K562 (cell line): Measurements from ENCODE around the gene FAM174C. TPM values are rescaled to one million over a fixed set of nuclear protein-coding genes. Genes with fewer than 3 reads are reported as not detected.

Source experiments
- ARID4B ChIP-seq: sonication (generic); formaldehyde crosslinking; IDR thresholded peaks from 2 replicates; pipeline ENCODE4 v1.8.0; 2022; ENCODE audit warnings: mild to moderate bottlenecking, missing genetic modification reagents
- BCOR ChIP-seq: fragments of 450-650 bp; IDR thresholded peaks from 2 replicates; pipeline ENCODE4 v1.6.1; 2016
- CCNT2 ChIP-seq: IDR thresholded peaks from 2 replicates; pipeline ENCODE4 v1.6.1; 2011; ENCODE audit warnings: borderline replicate concordance, low read depth, mild to moderate bottlenecking, moderate library complexity, mixed read lengths, low read length; ENCODE audit not compliant: insufficient read length; ENCODE audit errors: extremely low read depth
- ELF4 ChIP-seq: fragments of 450-650 bp; formaldehyde crosslinking; IDR thresholded peaks from 2 replicates; pipeline ENCODE4 v1.4.0; 2022; ENCODE audit warnings: missing genetic modification characterization
- ETV1 ChIP-seq: fragments of 450-650 bp; conservative IDR thresholded peaks from 2 replicates; pipeline ENCODE4 v1.6.1; 2016; ENCODE audit warnings: missing genetic modification characterization, control low read depth, low read depth, missing compliant biosample characterization
- HCFC1 ChIP-seq: IDR thresholded peaks from 2 replicates; pipeline ENCODE4 v1.6.1; 2012; ENCODE audit warnings: low read depth, low read length, improper control_type of control experiment
- KLF1 ChIP-seq: fragments of 450-650 bp; IDR thresholded peaks from 2 replicates; pipeline ENCODE4 v1.6.1; 2016; ENCODE audit warnings: missing genetic modification characterization, missing compliant biosample characterization
- LARP7 ChIP-seq: fragments of 450-650 bp; IDR thresholded peaks from 2 replicates; pipeline ENCODE4 v1.6.1; 2016
- NONO ChIP-seq, 2 experiments: fragments of 200-400 bp in 1 of 2; fragments of 450-650 bp in 1 of 2; formaldehyde crosslinking in 1 of 2; IDR thresholded peaks; 2 replicates each; pipeline ENCODE4 v1.6.1; 2017; ENCODE audit warnings: low read depth in 2 of 2, mild to moderate bottlenecking in 2 of 2, moderate library complexity in 2 of 2, low read length in 1 of 2
- POLR2B ChIP-seq: fragments of 450-650 bp; IDR thresholded peaks from 2 replicates; pipeline ENCODE4 v1.6.1; 2018; ENCODE audit warnings: low read depth; ENCODE audit not compliant: partially characterized antibody
- YY1 ChIP-seq, 3 experiments: IDR thresholded peaks; 2 replicates each; pipeline ENCODE4 v1.6.1; 2011; ENCODE audit warnings: low read length in 2 of 3, mild to moderate bottlenecking in 2 of 3, moderate library complexity in 2 of 3, borderline replicate concordance in 1 of 3, control low read depth in 1 of 3, low read depth in 1 of 3; ENCODE audit not compliant: insufficient read depth in 3 of 3, insufficient replicate concordance in 2 of 3, control insufficient read depth in 1 of 3, insufficient read length in 1 of 3; ENCODE audit errors: extremely low read depth in 1 of 3
- ZNF511 ChIP-seq: sonication (generic); formaldehyde crosslinking; IDR thresholded peaks from 2 replicates; pipeline ENCODE4 v1.8.0; 2022; ENCODE audit warnings: mild to moderate bottlenecking, missing genetic modification reagents
- ZNF655 ChIP-seq: fragments of 250-450 bp; sonication (Bioruptor Pico); IDR thresholded peaks from 2 replicates; pipeline ENCODE4 v1.5.0; 2021
- ZNF830 ChIP-seq: fragments of 250-450 bp; sonication (Bioruptor Pico); IDR thresholded peaks from 2 replicates; pipeline ENCODE4 v1.5.0; 2021; ENCODE audit warnings: mild to moderate bottlenecking
- polyA plus RNA-seq, 8 experiments: library from polyadenylated mRNA; depleted of rRNA in 4 of 8; stranded (reverse) in 5 of 8; unstranded in 3 of 8; fragments of >200 nt; fragmentation: Nextera tagmentation in 2 of 8; fragmentation: Illumina TruSeq in 1 of 8; extraction: Ambion mirVana in 2 of 8; extraction: Trizol in 1 of 8; gene quantifications; 2 replicates each; pipeline versions ENCODE4 v1.2.1 to v1.2.3, GENCODE V29; 2011 to 2014; ENCODE audit warnings: inconsistent platforms in 1 of 8, missing spikeins in 1 of 8
- total RNA-seq, 7 experiments: library from RNA; depleted of rRNA in 6 of 7; stranded (reverse); fragments of >200 nt in 6 of 7; fragmentation: Illumina TruSeq in 2 of 7; extraction: Trizol in 2 of 7; gene quantifications; 2 replicates each; pipeline versions ENCODE4 v1.2.1 to v1.2.3, GENCODE V29; 2011 to 2021; ENCODE audit warnings: low replicate concordance in 1 of 7
- TF ChIP-seq, protein P1 (sequence below): sonication (generic); formaldehyde crosslinking; IDR thresholded peaks from 2 replicates; pipeline ENCODE4 v1.8.1; 2023; ENCODE audit warnings: mild to moderate bottlenecking, missing genetic modification reagents, moderate library complexity

The FAM174C gene
- total and polyA plus RNA-seq, 9 of the 15 experiments (the other 6 are each of a cell fraction or from before 2014, with no cell fraction given) = 0.66 to 89.6 (median 20.3) TPM

GRCh38 chr19:1259876-1260748, 15.2 kb upstream of the FAM174C start (continued):
- 0 out of 2 replicates have a peak, but pooled peaks have one; percentile 52 for TF ChIP-seq ARID4B (CRISPR knock-in tag)
- TF ChIP-seq ELF4 (CRISPR knock-in tag) = no peak
- no peak for TF ChIP-seq KLF1 (tag)
- 0 out of 2 replicates have a peak, but pooled peaks have one; percentile 36 for TF ChIP-seq ETV1
- TF ChIP-seq POLR2B = no peak
- no peak for TF ChIP-seq HCFC1
- TF ChIP-seq NONO (IDR thresholded peaks at IDR 0.05; ENCODE audit: low read depth in 2 of 2, low read length in 1 of 2) = no peak
- TF ChIP-seq YY1 (IDR thresholded peaks at IDR 0.05; ENCODE audit: borderline replicate concordance in 1 of 3, control insufficient read depth in 1 of 3, extremely low read depth in 1 of 3, insufficient read depth in 3 of 3, insufficient read length in 1 of 3, insufficient replicate concordance in 2 of 3, low read depth in 1 of 3, low read length in 2 of 3) = no peak
- TF ChIP-seq LARP7 = no peak
- TF ChIP-seq, protein P1, sequence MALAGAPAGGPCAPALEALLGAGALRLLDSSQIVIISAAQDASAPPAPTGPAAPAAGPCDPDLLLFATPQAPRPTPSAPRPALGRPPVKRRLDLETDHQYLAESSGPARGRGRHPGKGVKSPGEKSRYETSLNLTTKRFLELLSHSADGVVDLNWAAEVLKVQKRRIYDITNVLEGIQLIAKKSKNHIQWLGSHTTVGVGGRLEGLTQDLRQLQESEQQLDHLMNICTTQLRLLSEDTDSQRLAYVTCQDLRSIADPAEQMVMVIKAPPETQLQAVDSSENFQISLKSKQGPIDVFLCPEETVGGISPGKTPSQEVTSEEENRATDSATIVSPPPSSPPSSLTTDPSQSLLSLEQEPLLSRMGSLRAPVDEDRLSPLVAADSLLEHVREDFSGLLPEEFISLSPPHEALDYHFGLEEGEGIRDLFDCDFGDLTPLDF (CRISPR knock-in tag) = no peak
- TF ChIP-seq BCOR = peak; percentile 89
- TF ChIP-seq CCNT2 = no peak
- TF ChIP-seq ZNF511 (CRISPR knock-in tag) = no peak
- TF ChIP-seq ZNF655 (CRISPR knock-in tag) = no peak
- no peak for TF ChIP-seq ZNF830
